KMS-11 (cell line): ENCODE data around the gene CRLF1.
"Not testable (repeated sequence)": the region's sequence is repeated elsewhere in the genome, so short reads cannot be mapped to it uniquely, and the experiment has no call there.

Experiments used
- H2AFZ ChIP-seq: fragments of 200-600 bp; sonication (generic); 2 replicates; pipeline ENCODE4 v1.6.1; 2016; ENCODE audit warnings: antibody characterized with exemption, mixed run types, low read depth
- H3K27ac ChIP-seq: fragments of 200-600 bp; sonication (generic); 2 replicates; pipeline ENCODE4 v1.6.1; 2016; ENCODE audit warnings: mild to moderate bottlenecking, mixed run types
- H3K27me3 ChIP-seq: fragments of 200-600 bp; sonication (generic); 2 replicates; pipeline ENCODE4 v1.6.1; 2017; ENCODE audit warnings: mild to moderate bottlenecking, low read depth, mixed run types, moderate library complexity; ENCODE audit not compliant: insufficient read depth
- H3K36me3 ChIP-seq: fragments of 200-600 bp; sonication (generic); 2 replicates; pipeline ENCODE4 v1.6.1; 2017; ENCODE audit warnings: mild to moderate bottlenecking, mixed run types; ENCODE audit not compliant: insufficient read depth
- H3K4me1 ChIP-seq: fragments of 200-600 bp; sonication (generic); 2 replicates; pipeline ENCODE4 v1.6.1; 2016; ENCODE audit warnings: mild to moderate bottlenecking, low read depth, mixed run types; ENCODE audit not compliant: poor library complexity, severe bottlenecking
- H3K4me2 ChIP-seq: fragments of 200-600 bp; sonication (generic); 2 replicates; pipeline ENCODE4 v1.7.0; 2016; ENCODE audit warnings: mild to moderate bottlenecking, mixed run types
- H3K4me3 ChIP-seq: fragments of 200-600 bp; sonication (generic); IDR thresholded peaks from 2 replicates; pipeline ENCODE4 v1.6.1; 2017; ENCODE audit warnings: low read depth, low read length, mixed read lengths; ENCODE audit not compliant: insufficient read depth
- H3K79me2 ChIP-seq: fragments of 200-600 bp; sonication (generic); 2 replicates; pipeline ENCODE4 v1.6.1; 2016; ENCODE audit warnings: low read depth, mixed run types; ENCODE audit not compliant: insufficient read depth
- H3K9ac ChIP-seq: fragments of 200-600 bp; sonication (generic); 2 replicates; pipeline ENCODE4 v1.6.1; 2016; ENCODE audit warnings: mild to moderate bottlenecking, mixed run types
- H4K20me1 ChIP-seq: fragments of 200-600 bp; sonication (generic); 2 replicates; pipeline ENCODE4 v1.6.1; 2016; ENCODE audit warnings: mild to moderate bottlenecking, mixed run types; ENCODE audit not compliant: insufficient read depth
- CTCF ChIP-seq: fragments of 200-600 bp; sonication (generic); conservative IDR thresholded peaks from 2 replicates; pipeline ENCODE4 v1.6.1; 2017; ENCODE audit warnings: low read depth, mild to moderate bottlenecking, antibody characterized with exemption, low read length, moderate library complexity, mixed read lengths

Gene CRLF1

GRCh38 chr19:18603255-18603957 is 3.2 kb downstream of the CRLF1 start:
- no peak overlapping the region for H2AFZ ChIP-seq
- peaks cover 78% of the 10 kb centered on the region for H3K27me3 ChIP-seq
- H3K9ac ChIP-seq: no peak overlapping the region
- H3K4me2 ChIP-seq: no peak overlapping the region
- H3K4me1 ChIP-seq: no peaks in the 10 kb centered on the region
- H3K79me2 ChIP-seq: no peaks in the 10 kb centered on the region
- H3K4me3 ChIP-seq: no peak overlapping the region
- no peak; the same call in 1 of the 2 replicates for TF ChIP-seq CTCF
- no peak overlapping the region for H3K27ac ChIP-seq
- H3K36me3 ChIP-seq: no peaks in the 10 kb centered on the region
- no peaks in the 10 kb centered on the region for H4K20me1 ChIP-seq

DNA sequence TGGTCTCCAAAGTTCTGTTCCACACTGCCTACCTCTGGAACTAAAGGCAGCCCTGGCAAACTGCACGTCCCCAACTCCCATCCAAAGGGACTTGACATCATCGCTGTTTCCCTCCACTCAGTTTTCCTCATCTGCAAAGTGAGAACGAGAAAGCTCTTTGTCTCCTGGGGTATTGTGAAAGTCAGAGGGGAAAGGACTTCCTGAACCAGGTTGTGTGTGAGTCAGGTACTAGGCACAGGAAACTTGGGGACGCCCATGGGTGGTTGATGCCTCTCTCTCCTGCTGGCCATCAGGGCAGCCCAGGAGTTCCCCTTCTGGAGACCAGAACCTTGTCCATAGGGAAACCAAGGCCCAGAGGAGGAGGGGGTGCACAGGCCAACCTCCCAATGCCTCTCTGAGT is 4.7 kb downstream of the CRLF1 start:
- Histone ChIP-seq H4K20me1 (no peaks in the 10 kb centered on the region), H3K4me1 (no peaks in the 10 kb centered on the region), H3K27ac (no peak overlapping the region), H2AFZ (no peak overlapping the region), H3K27me3 (peaks cover 77% of the 10 kb centered on the region), H3K9ac (no peak overlapping the region), H3K79me2 (no peaks in the 10 kb centered on the region), H3K36me3 (no peaks in the 10 kb centered on the region), H3K4me2 (no peak overlapping the region), H3K4me3 (no peak overlapping the region)
- no peak for TF ChIP-seq CTCF

DNA sequence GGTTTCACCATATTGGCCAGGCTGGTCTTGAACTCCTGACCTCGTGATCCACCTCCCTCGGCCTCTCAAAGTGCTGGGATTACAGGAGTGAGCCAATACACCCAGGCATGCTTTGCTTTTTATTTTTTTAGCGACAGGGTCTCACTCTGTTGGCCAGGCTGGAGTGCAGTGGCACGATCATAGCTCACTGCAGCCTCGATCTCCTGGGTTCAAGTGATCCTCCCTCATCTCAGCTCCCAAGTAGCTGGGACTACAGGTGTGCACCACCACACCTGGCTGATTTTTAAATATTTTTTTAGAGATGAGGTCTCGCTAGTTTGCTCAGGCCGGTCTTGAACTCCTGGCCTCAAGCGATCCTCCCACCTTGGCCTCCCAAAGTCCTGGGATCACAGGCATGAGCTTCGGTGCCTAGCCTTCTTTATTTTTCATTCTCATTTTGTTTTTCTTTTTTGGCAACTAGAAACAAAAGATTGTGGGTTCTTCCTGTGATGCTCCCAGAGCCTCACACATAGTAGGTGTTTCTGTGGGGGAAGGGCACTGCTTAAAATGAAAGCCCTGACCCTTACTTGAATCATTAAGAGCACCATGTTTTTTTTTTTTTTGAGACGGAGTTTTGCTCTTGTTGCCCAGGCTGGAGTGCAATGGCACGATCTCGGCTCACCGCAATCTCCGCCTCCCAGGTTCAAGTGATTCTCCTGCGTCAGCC is 5.8 kb downstream of the CRLF1 start:
- H4K20me1 ChIP-seq, H3K4me1 ChIP-seq, H3K79me2 ChIP-seq, H3K4me2 ChIP-seq, H3K36me3 ChIP-seq, H3K9ac ChIP-seq, H3K4me3 ChIP-seq, H2AFZ ChIP-seq, H3K27ac ChIP-seq: not testable (repeated sequence)
- peaks cover 74% of the 10 kb centered on the region for H3K27me3 ChIP-seq

GRCh38 chr19:18599485-18599884 is 7.1 kb downstream of the CRLF1 start:
- no peaks in the 10 kb centered on the region for H3K79me2 ChIP-seq
- peaks cover 4% of the 10 kb centered on the region for H3K4me1 ChIP-seq
- H3K9ac ChIP-seq: no peak overlapping the region
- H4K20me1 ChIP-seq: no peaks in the 10 kb centered on the region
- H3K27ac ChIP-seq: no peak overlapping the region
- no peak overlapping the region for H3K4me3 ChIP-seq
- H2AFZ ChIP-seq: no peak overlapping the region
- no peak overlapping the region for H3K4me2 ChIP-seq
- no peaks in the 10 kb centered on the region for H3K36me3 ChIP-seq
- H3K27me3 ChIP-seq: peaks cover 65% of the 10 kb centered on the region
- no peak for TF ChIP-seq CTCF
